Measurements from ENCODE around the gene URM1.

DNA sequence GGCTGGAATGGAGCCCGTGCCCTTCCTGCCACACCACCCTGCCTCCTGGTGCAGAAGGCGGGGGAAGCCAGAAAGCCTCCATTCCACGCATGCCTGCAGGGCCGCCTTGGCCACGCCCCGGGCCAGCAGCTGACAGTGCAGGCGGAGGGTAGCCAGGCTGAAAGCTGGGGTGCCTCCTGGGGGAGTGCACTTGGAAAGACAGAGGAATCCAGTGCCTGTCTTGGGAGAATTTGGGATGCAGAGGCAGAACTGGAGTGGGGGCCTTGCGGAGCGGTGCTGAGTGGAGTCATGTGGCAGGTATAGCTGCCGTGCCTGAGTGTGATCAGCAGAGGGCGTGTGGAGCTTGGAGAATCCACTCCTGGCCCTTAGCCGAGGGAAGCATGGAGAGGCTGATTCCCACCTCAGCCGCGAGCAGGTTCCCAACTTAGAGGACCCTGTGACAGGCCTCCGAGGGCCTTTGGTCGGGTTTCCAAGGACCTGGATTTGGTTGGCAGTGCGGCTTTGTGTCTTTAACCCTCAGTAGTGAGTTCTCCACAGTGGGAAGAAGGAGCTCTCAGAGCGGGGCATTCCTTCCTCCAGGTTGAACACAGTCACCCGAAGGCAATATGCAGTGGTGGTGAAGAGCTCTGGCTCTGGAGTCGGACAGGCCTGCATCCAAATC is 9.1 kb upstream of the URM1 start:
- TF ChIP-seq, protein P1, sequence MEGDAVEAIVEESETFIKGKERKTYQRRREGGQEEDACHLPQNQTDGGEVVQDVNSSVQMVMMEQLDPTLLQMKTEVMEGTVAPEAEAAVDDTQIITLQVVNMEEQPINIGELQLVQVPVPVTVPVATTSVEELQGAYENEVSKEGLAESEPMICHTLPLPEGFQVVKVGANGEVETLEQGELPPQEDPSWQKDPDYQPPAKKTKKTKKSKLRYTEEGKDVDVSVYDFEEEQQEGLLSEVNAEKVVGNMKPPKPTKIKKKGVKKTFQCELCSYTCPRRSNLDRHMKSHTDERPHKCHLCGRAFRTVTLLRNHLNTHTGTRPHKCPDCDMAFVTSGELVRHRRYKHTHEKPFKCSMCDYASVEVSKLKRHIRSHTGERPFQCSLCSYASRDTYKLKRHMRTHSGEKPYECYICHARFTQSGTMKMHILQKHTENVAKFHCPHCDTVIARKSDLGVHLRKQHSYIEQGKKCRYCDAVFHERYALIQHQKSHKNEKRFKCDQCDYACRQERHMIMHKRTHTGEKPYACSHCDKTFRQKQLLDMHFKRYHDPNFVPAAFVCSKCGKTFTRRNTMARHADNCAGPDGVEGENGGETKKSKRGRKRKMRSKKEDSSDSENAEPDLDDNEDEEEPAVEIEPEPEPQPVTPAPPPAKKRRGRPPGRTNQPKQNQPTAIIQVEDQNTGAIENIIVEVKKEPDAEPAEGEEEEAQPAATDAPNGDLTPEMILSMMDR (IDR thresholded peaks at IDR 0.05), result peak; percentile 80 to 87 (median 84)
- no peak for TF ChIP-seq POLR2A (IDR thresholded peaks at IDR 0.05)
